ENCODE results near the gene SEPTIN10. TPM values are rescaled to one million over a fixed set of nuclear protein-coding genes. Genes with fewer than 3 reads are reported as not detected.

The SEPTIN10 gene
- total RNA-seq, 2 experiments from 2014 or later = 2.3 to 2.7 TPM

GRCh38 chr2:109611467-109612095, 2.2 kb downstream of the SEPTIN10 start:
- no peaks in the 10 kb centered on the region for H3K9me3 Mint-ChIP-seq
- intact Hi-C loops (cut with micrococcal nuclease) = loop anchor here (5.0 to 10.0 kb wide), 5 partner anchors 67 to 897 kb away; partner anchors contain the start of genes CCDC138 and RANBP2
- peaks cover 62% of the 10 kb centered on the region for H3K27me3 Mint-ChIP-seq (ENCODE audit: low read depth)
- no peak overlapping the region for H3K4me3 Mint-ChIP-seq
- H3K4me1 Mint-ChIP-seq (ENCODE audit: low read depth) = peaks cover 21% of the 10 kb centered on the region
- DNase-seq = no peak
- CTCF ChIA-PET = interaction anchor here (1.2 to 1.3 kb wide), 2 partner anchors 52 to 64 kb away, joined by 3 to 4 read pairs; no protein-coding TSS in a partner anchor
- H3K27ac Mint-ChIP-seq = no peak overlapping the region
- H3K36me3 Mint-ChIP-seq (ENCODE audit: low read depth) = no peaks in the 10 kb centered on the region

DNA sequence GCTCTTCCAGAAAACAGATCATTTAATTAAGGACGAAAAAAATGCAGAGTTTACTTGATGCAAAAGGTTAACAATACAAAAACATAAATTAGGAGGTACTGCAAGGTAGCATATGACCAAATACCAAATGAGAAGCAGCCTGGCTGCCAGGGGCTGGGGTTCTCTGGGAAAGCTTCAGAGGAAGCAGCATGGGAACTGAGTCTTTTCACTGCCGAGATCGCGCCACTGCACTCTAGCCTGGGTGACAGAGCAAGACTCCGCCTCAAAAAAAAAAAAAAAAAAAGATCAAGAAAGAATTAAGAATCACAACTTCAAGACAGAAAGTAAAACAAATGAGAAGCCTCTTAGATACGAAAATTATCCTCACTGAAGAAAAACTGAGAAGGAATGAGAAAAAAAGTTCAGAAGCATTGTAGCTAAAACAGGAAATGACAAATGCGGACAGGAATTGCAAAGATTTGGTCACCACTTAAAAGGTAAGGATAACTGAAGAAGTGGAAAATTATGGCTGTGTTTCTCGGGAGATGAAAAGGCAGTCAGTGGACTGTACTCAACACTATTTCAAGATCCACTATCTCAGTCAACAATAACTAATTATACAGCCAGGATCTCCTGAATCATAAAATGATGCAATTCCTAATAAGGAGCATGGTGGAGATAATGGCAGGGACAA, 4.3 kb downstream of the SEPTIN10 start:
- no peaks in the 10 kb centered on the region for H3K9me3 Mint-ChIP-seq
- peaks cover 14% of the 10 kb centered on the region for H3K4me1 Mint-ChIP-seq (ENCODE audit: low read depth)
- peak overlapping the region; percentile 41 for H3K4me3 Mint-ChIP-seq
- H3K36me3 Mint-ChIP-seq (ENCODE audit: low read depth) = no peaks in the 10 kb centered on the region
- intact Hi-C loops (cut with micrococcal nuclease) = loop anchor here (5.0 to 10.0 kb wide), 5 partner anchors 65 to 895 kb away; partner anchors contain the start of genes CCDC138 and RANBP2
- DNase-seq = no peak
- H3K27ac Mint-ChIP-seq = no peak overlapping the region
- peaks cover 53% of the 10 kb centered on the region for H3K27me3 Mint-ChIP-seq (ENCODE audit: low read depth)
- CTCF ChIA-PET = interaction anchor here (0.6 to 0.7 kb wide), 2 partner anchors 63 to 88 kb away, joined by 3 to 5 read pairs; no protein-coding TSS in a partner anchor

DNA sequence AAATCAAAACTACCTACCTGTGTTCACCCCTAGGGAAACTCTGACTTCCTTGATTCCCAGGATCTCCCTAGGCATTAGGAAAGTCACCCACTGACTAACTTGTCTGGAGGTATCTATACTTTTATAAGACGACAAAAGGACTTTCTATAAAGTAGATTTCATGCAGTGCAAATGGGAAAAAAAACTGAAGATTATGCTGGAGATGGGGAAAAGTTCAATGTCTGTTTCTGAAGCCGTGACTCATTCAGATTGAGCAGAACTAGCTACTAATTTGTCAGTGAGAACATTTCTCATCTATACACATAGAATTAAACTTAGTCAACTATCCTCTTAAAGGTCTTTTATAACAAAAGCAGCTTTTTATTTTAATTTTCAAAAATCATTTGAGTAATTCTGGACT, 6.0 kb downstream of the SEPTIN10 start:
- H3K9me3 Mint-ChIP-seq = no peaks in the 10 kb centered on the region
- intact Hi-C loops (cut with micrococcal nuclease) = no loop called here
- no peak overlapping the region for H3K27ac Mint-ChIP-seq
- CTCF ChIA-PET = interaction anchor here (0.9 to 1.1 kb wide), 2 partner anchors 22 to 62 kb away, joined by 3 to 5 read pairs; no protein-coding TSS in a partner anchor
- peaks cover 46% of the 10 kb centered on the region for H3K27me3 Mint-ChIP-seq (ENCODE audit: low read depth)
- H3K36me3 Mint-ChIP-seq (ENCODE audit: low read depth) = no peaks in the 10 kb centered on the region
- H3K4me1 Mint-ChIP-seq (ENCODE audit: low read depth) = peaks cover 8% of the 10 kb centered on the region
- no peak overlapping the region for H3K4me3 Mint-ChIP-seq
- no peak for DNase-seq

DNA sequence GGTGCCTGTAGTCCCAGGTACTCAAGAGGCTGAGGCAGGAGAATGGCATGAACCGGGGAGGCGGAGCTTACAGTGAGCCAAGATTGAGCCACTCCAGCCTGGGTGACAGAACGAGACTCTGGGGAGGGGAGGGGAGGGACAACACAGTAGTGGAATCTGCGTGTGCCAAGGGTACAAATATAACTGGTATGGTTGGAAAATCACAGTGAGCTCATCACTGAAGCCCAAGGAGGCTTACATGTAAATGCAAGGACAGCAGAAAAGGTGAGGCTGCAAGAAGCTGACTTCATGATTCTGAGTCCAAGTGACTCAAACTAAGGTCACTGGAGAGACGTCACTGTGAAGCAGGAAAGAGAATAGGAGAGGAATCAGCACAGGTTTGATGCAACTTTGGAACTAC, 9.2 kb downstream of the SEPTIN10 start:
- H3K4me3 Mint-ChIP-seq = no peak overlapping the region

GRCh38 chr2:109602617-109603188, 11.1 kb downstream of the SEPTIN10 start:
- Mint-ChIP-seq H3K27ac (no peak overlapping the region), H3K27me3 (ENCODE audit: low read depth) (peaks cover 21% of the 10 kb centered on the region), H3K4me3 (no peak overlapping the region), H3K9me3 (no peaks in the 10 kb centered on the region), H3K36me3 (ENCODE audit: low read depth) (no peaks in the 10 kb centered on the region), H3K4me1 (ENCODE audit: low read depth) (no peaks in the 10 kb centered on the region)
- intact Hi-C loops (cut with micrococcal nuclease) = no loop called here
- CTCF ChIA-PET = no interaction called here
- no peak for DNase-seq

More for the DNA sequence above, 9.2 kb downstream of the SEPTIN10 start:
- Mint-ChIP-seq H3K9me3 (no peaks in the 10 kb centered on the region), H3K27me3 (ENCODE audit: low read depth) (peaks cover 34% of the 10 kb centered on the region), H3K27ac (no peak overlapping the region), H3K36me3 (ENCODE audit: low read depth) (no peaks in the 10 kb centered on the region), H3K4me1 (ENCODE audit: low read depth) (peaks cover 6% of the 10 kb centered on the region)
- CTCF ChIA-PET = no interaction called here
- intact Hi-C loops (cut with micrococcal nuclease) = no loop called here
- no peak for DNase-seq

- no peaks in the 10 kb centered on the region for H3K36me3 Mint-ChIP-seq (ENCODE audit: low read depth)
- CTCF ChIA-PET = interaction anchor here (0.5 kb wide), 1 partner anchor 1448 kb away, joined by 3 read pairs; no protein-coding TSS in a partner anchor
- H3K27me3 Mint-ChIP-seq (ENCODE audit: low read depth) = peaks cover 19% of the 10 kb centered on the region
- intact Hi-C loops (cut with micrococcal nuclease) = no loop called here
- no peak for DNase-seq
- H3K4me3 Mint-ChIP-seq = no peak overlapping the region
- no peak overlapping the region for H3K27ac Mint-ChIP-seq
- no peaks in the 10 kb centered on the region for H3K4me1 Mint-ChIP-seq (ENCODE audit: low read depth)
- H3K9me3 Mint-ChIP-seq = no peaks in the 10 kb centered on the region
Observed at GRCh38 chr2:109601783-109602182, 12.0 kb downstream of the SEPTIN10 start.

GRCh38 chr2:109597283-109597682, 16.5 kb downstream of the SEPTIN10 start:
- intact Hi-C loops (cut with micrococcal nuclease) = no loop called here
- Mint-ChIP-seq H3K9me3 (no peaks in the 10 kb centered on the region), H3K27me3 (ENCODE audit: low read depth) (peaks cover 11% of the 10 kb centered on the region), H3K4me1 (ENCODE audit: low read depth) (no peaks in the 10 kb centered on the region), H3K4me3 (no peak overlapping the region), H3K27ac (no peak overlapping the region), H3K36me3 (ENCODE audit: low read depth) (no peaks in the 10 kb centered on the region)
- no peak for DNase-seq
- CTCF ChIA-PET = no interaction called here

DNA sequence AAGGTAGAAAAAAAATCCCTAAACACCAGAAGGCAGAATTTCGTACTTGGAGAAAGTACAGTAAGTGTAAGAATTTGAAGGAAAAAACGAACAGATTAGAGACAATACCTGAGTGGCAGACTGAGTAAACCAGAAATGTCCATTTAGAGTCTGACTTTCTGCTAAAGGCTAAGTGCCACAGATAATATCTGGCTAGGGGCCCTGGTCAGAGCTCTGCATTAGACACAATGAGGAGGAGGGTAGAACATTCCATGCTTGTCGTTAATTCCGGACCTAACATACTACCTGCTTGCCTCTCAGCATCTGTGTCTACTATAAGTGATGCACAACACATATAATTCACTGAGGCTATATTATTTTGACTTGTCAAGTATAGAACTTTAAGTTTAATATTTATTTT, 18.1 kb downstream of the SEPTIN10 start:
- H3K27ac Mint-ChIP-seq = no peak overlapping the region

DNA sequence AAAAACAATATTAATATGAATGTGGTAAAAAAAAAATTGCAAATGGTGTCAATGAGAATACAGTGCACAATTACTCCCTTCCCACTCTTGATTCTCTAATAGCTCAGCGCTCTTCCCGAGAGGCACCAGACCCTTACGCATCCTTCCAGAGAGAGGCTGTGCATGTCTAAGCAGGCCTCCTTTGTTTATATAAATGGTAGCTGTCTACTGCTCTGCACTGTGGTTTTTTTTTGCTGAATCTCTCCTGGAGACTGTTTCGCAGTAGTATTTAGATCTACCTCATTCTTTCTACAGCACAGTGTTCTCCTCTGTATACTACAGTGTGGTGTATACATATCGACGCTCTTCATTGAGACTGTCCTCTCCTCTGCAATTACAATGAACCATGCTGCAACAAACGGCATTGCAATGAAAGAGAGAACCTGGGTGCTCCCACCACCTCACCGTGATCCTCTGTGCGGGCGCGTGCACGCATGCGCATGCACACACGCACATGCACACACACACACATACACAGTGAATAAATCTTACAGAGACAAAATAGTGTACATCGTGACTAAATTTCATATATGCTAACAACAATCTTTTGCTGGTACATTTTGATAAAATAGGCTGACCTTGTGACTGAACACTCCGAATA, 19.4 kb downstream of the SEPTIN10 start:
- CTCF ChIA-PET = no interaction called here
- intact Hi-C loops (cut with micrococcal nuclease) = no loop called here
- Mint-ChIP-seq H3K9me3 (no peaks in the 10 kb centered on the region), H3K27me3 (ENCODE audit: low read depth) (no peaks in the 10 kb centered on the region), H3K4me1 (ENCODE audit: low read depth) (no peaks in the 10 kb centered on the region), H3K27ac (no peak overlapping the region), H3K4me3 (no peak overlapping the region), H3K36me3 (ENCODE audit: low read depth) (no peaks in the 10 kb centered on the region)
- no peak for DNase-seq

More for the DNA sequence above, 18.1 kb downstream of the SEPTIN10 start:
- no peak for DNase-seq
- intact Hi-C loops (cut with micrococcal nuclease) = no loop called here
- H3K4me3 Mint-ChIP-seq = no peak overlapping the region
- no peaks in the 10 kb centered on the region for H3K9me3 Mint-ChIP-seq
- CTCF ChIA-PET = no interaction called here
- no peaks in the 10 kb centered on the region for H3K36me3 Mint-ChIP-seq (ENCODE audit: low read depth)
- no peaks in the 10 kb centered on the region for H3K27me3 Mint-ChIP-seq (ENCODE audit: low read depth)
- H3K4me1 Mint-ChIP-seq (ENCODE audit: low read depth) = no peaks in the 10 kb centered on the region

- H3K36me3 Mint-ChIP-seq (ENCODE audit: low read depth) = no peaks in the 10 kb centered on the region
- intact Hi-C loops (cut with micrococcal nuclease) = no loop called here
- H3K4me1 Mint-ChIP-seq (ENCODE audit: low read depth) = no peaks in the 10 kb centered on the region
- no peak for DNase-seq
- CTCF ChIA-PET = no interaction called here
- no peak overlapping the region for H3K27ac Mint-ChIP-seq
- H3K9me3 Mint-ChIP-seq = no peaks in the 10 kb centered on the region
- no peaks in the 10 kb centered on the region for H3K27me3 Mint-ChIP-seq (ENCODE audit: low read depth)
- H3K4me3 Mint-ChIP-seq = no peak overlapping the region
Observed at GRCh38 chr2:109592905-109593304, 20.9 kb downstream of the SEPTIN10 start.

DNA sequence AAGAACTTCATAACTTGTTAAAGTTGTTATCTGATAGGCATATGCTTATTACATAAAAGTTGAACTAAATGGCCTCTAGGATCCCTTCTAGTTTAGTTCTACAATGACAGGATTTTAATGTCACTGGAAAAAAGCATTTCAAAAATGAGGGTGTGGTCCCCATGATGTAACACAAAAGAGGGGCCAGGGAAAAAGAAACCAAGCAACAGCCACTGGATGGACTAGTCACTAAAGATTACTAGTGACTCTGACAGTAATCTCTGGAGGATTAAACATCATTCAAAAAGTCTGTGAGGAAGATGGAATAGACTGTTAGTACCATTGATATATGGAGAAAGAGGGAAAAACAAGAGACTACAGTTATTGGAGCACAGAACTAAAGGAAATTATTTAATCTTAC, 22.6 kb downstream of the SEPTIN10 start:
- CTCF ChIA-PET = no interaction called here
- no peaks in the 10 kb centered on the region for H3K4me1 Mint-ChIP-seq (ENCODE audit: low read depth)
- H3K27ac Mint-ChIP-seq = no peak overlapping the region
- no peak overlapping the region for H3K4me3 Mint-ChIP-seq
- no peaks in the 10 kb centered on the region for H3K27me3 Mint-ChIP-seq (ENCODE audit: low read depth)
- no peaks in the 10 kb centered on the region for H3K36me3 Mint-ChIP-seq (ENCODE audit: low read depth)
- no peaks in the 10 kb centered on the region for H3K9me3 Mint-ChIP-seq
- no peak for DNase-seq
- intact Hi-C loops (cut with micrococcal nuclease) = no loop called here

DNA sequence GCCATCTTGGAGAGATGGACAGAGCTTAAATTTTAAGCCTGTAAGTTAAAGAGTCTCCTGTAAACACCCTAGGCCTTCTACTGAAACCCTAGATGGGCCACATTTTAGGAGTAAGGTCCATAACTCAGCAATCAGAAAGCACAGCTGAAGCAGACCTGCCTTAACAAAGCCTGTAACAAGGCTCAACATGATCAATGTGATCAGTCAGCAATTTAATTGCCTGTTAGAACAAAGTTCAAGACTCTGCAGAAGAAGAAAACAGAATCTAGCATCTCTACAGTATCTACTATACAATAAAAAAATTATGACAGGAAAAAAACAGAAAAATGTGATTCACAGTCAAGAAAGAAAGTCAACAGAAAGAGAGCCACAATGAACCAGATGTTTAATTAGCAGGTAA, 27.1 kb downstream of the SEPTIN10 start:
- H3K4me3 Mint-ChIP-seq = no peak overlapping the region
- no peak for DNase-seq
- H3K9me3 Mint-ChIP-seq = no peaks in the 10 kb centered on the region
- H3K27me3 Mint-ChIP-seq (ENCODE audit: low read depth) = peaks cover 1% of the 10 kb centered on the region
- CTCF ChIA-PET = interaction anchor here (0.6 to 1.5 kb wide), 2 partner anchors 22 to 24 kb away, joined by 3 to 5 read pairs; no protein-coding TSS in a partner anchor
- H3K27ac Mint-ChIP-seq = no peak overlapping the region
- intact Hi-C loops (cut with micrococcal nuclease) = no loop called here
- H3K36me3 Mint-ChIP-seq (ENCODE audit: low read depth) = no peaks in the 10 kb centered on the region
- no peaks in the 10 kb centered on the region for H3K4me1 Mint-ChIP-seq (ENCODE audit: low read depth)

Data from activated naive CD4-positive, alpha-beta T cell treated with anti-CD3 and anti-CD28 coated beads for 36 hours (primary cell).